OCI-LY1 (cell line): ENCODE results near the gene GET3.

Experiments used
- H2AFZ ChIP-seq: fragments of 200-600 bp; sonication (generic), shearing (Covaris generic); 2 replicates; pipeline ENCODE4 v1.6.0; 2014; ENCODE audit warnings: antibody characterized with exemption, mild to moderate bottlenecking, low read length
- H3F3A ChIP-seq: fragments of 200-600 bp; sonication (generic), shearing (Covaris generic); 2 replicates; pipeline ENCODE4 v1.6.0; 2014; ENCODE audit warnings: mild to moderate bottlenecking, antibody characterized with exemption, low read length, moderate library complexity; ENCODE audit not compliant: insufficient read depth
- H3K27ac ChIP-seq: fragments of 200-600 bp; sonication (generic); 2 replicates; pipeline ENCODE4 v1.5.1; 2014; ENCODE audit warnings: low read length, mixed run types, mild to moderate bottlenecking, low read depth; ENCODE audit not compliant: poor library complexity, severe bottlenecking
- H3K27me3 ChIP-seq: fragments of 200-600 bp; sonication (generic); 2 replicates; pipeline ENCODE4 v1.6.0; 2014; ENCODE audit warnings: antibody characterized with exemption, mild to moderate bottlenecking, low read length, moderate library complexity; ENCODE audit not compliant: insufficient read depth
- H3K36me3 ChIP-seq: fragments of 200-600 bp; sonication (generic); 2 replicates; pipeline ENCODE4 v1.6.1; 2014; ENCODE audit warnings: mild to moderate bottlenecking, antibody characterized with exemption, low read length, moderate library complexity, mixed read lengths; ENCODE audit not compliant: insufficient read depth
- H3K4me1 ChIP-seq: fragments of 200-600 bp; sonication (generic); 2 replicates; pipeline ENCODE4 v1.5.1; 2014; ENCODE audit warnings: mild to moderate bottlenecking, low read length, moderate library complexity; ENCODE audit not compliant: insufficient read depth, severe bottlenecking
- H3K4me2 ChIP-seq: fragments of 200-600 bp; sonication (generic), shearing (Covaris generic); 2 replicates; pipeline ENCODE4 v1.6.1; 2014; ENCODE audit warnings: low read length
- H3K4me3 ChIP-seq: fragments of 200-600 bp; sonication (generic); 2 replicates; pipeline ENCODE4 v1.5.1; 2014; ENCODE audit warnings: low read length, low read depth, mild to moderate bottlenecking, mixed read lengths; ENCODE audit not compliant: poor library complexity, severe bottlenecking
- H3K79me2 ChIP-seq: fragments of 200-600 bp; shearing (Covaris generic); 2 replicates; pipeline ENCODE4 v1.6.1; 2016; ENCODE audit warnings: mixed run types, low read length, mixed read lengths; ENCODE audit not compliant: insufficient read depth
- H3K9ac ChIP-seq: fragments of 200-600 bp; sonication (generic), shearing (Covaris generic); 2 replicates; pipeline ENCODE4 v1.6.1; 2014; ENCODE audit warnings: mild to moderate bottlenecking, low read length, mixed read lengths
- H3K9me2 ChIP-seq: fragments of 200-600 bp; sonication (generic), shearing (Covaris generic); 2 replicates; pipeline ENCODE4 v1.6.1; 2014; ENCODE audit warnings: low read depth, mild to moderate bottlenecking, low read length, mixed read lengths
- H3K9me3 ChIP-seq: fragments of 200-600 bp; shearing (Covaris generic); 2 replicates; pipeline ENCODE4 v1.6.1; 2014; ENCODE audit warnings: low read length, mixed read lengths
- H4K20me1 ChIP-seq: fragments of 200-600 bp; sonication (generic), shearing (Covaris generic); 2 replicates; pipeline ENCODE4 v1.6.0; 2016; ENCODE audit warnings: mild to moderate bottlenecking, low read length; ENCODE audit not compliant: insufficient read depth
- CTCF ChIP-seq: fragments of 200-600 bp; sonication (generic), shearing (Covaris generic); IDR thresholded peaks from 2 replicates; pipeline ENCODE4 v1.5.1; 2017; ENCODE audit warnings: mild to moderate bottlenecking, antibody characterized with exemption, low read length, moderate library complexity, mixed read lengths
- EZH2 ChIP-seq: fragments of 200-600 bp; sonication (generic), shearing (Covaris generic); IDR thresholded peaks from 2 replicates; pipeline ENCODE4 v1.8.0; 2017; ENCODE audit warnings: borderline replicate concordance, mixed run types, mild to moderate bottlenecking, antibody characterized with exemption, low read length, moderate library complexity, mixed read lengths

Gene GET3

DNA sequence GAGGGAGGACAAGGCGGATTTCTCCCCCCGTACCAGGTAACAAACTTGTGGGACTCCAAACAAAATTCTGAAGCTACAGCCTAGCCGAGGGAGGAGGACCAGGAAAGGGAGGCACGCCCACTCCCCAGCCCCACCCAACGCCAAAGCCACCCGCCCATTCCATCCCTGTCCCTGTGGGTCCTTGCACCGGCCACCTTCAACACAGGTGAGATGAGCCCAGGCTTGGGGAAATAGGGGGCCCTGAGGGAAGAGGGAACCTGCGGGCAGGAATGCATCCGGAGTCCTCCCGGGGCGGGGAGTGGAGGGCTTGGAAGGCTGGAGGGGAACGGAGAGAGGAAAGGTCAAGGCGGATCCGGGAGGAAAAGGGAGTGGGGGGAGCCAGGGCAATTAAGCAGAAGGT lies 14.3 kb downstream of the GET3 start, which contains the start of gene BEST2:
TSS of gene BEST2 (plus strand) at position 157 of the 400 bp plus-strand sequence. CDS start 802 bp downstream, outside the sequence.
- Histone ChIP-seq H4K20me1 (no peaks in the 10 kb centered on the region), H3K4me3 (no peak within 1 kb of the TSS), H3K36me3 (peaks cover 18% of the 10 kb centered on the region), H3K4me2 (no peak within 1 kb of the TSS), H3F3A (no peaks in the 10 kb centered on the region), H3K79me2 (no peaks in the 10 kb centered on the region), H3K4me1 (no peaks in the 10 kb centered on the region), H3K9me3 (peaks cover 9% of the 10 kb centered on the region; the same call in 1 of the 2 replicates), H3K27me3 (peaks cover 6% of the 10 kb centered on the region; the same call in 1 of the 2 replicates), H3K9me2 (no peaks in the 10 kb centered on the region), H3K9ac (no peak within 1 kb of the TSS), H2AFZ (no peak within 1 kb of the TSS), H3K27ac (no peak within 1 kb of the TSS)
- no peak for TF ChIP-seq CTCF
- TF ChIP-seq EZH2: no peak

GRCh38 chr19:12752056-12752781 lies 14.9 kb downstream of the GET3 start:
- no peaks in the 10 kb centered on the region for H3K4me1 ChIP-seq
- TF ChIP-seq CTCF (no peak), EZH2 (no peak)
- H3K9ac ChIP-seq: no peak overlapping the region
- peaks cover 13% of the 10 kb centered on the region for H3K36me3 ChIP-seq
- no peak overlapping the region for H2AFZ ChIP-seq
- H3K27ac ChIP-seq: no peak overlapping the region
- no peaks in the 10 kb centered on the region for H4K20me1 ChIP-seq
- H3K79me2 ChIP-seq: no peaks in the 10 kb centered on the region
- peaks cover 6% of the 10 kb centered on the region; the same call in 1 of the 2 replicates for H3K27me3 ChIP-seq
- H3K9me3 ChIP-seq: peaks cover 7% of the 10 kb centered on the region; the same call in 1 of the 2 replicates
- no peak overlapping the region for H3K4me3 ChIP-seq
- H3K9me2 ChIP-seq: no peaks in the 10 kb centered on the region
- no peaks in the 10 kb centered on the region for H3F3A ChIP-seq
- no peak overlapping the region for H3K4me2 ChIP-seq

DNA sequence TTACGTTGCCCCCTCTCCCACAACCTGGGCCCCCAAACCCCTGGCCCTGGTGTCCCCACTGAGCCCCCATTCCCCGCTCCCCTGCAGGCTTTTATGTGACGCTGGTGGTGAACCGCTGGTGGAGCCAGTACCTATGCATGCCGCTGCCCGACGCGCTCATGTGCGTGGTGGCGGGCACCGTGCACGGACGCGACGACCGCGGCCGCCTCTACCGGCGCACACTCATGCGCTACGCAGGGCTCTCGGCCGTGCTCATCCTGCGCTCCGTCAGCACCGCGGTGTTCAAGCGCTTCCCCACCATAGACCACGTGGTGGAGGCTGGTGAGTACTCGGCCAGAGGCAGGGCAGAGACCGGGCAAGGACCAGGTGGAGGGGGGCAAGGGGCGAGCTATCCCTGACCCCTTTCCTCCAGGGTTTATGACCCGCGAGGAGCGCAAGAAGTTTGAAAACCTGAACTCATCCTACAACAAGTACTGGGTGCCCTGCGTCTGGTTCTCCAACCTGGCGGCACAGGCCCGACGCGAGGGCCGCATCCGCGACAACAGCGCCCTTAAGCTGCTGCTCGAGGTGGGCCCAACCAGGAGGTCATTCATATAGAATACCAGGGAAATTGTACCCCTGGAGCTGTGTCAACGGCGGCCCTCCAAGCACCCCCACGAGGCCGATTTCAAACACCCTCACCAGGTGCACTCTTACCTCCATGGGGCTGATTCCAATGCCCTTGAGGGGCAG lies 17.3 kb downstream of the GET3 start:
- H2AFZ ChIP-seq: no peak overlapping the region
- peaks cover 6% of the 10 kb centered on the region; the same call in 1 of the 2 replicates for H3K27me3 ChIP-seq
- H4K20me1 ChIP-seq: no peaks in the 10 kb centered on the region
- H3K4me1 ChIP-seq: peaks cover 3% of the 10 kb centered on the region
- no peaks in the 10 kb centered on the region for H3K36me3 ChIP-seq
- no peaks in the 10 kb centered on the region for H3K9me3 ChIP-seq
- TF ChIP-seq EZH2 (no peak), CTCF (no peak)
- H3K9me2 ChIP-seq: no peaks in the 10 kb centered on the region
- H3K79me2 ChIP-seq: no peaks in the 10 kb centered on the region
- H3F3A ChIP-seq: no peaks in the 10 kb centered on the region
- no peak overlapping the region for H3K4me3 ChIP-seq
- no peak overlapping the region for H3K27ac ChIP-seq
- H3K9ac ChIP-seq: no peak overlapping the region
- H3K4me2 ChIP-seq: no peak overlapping the region
